Natural killer cell (primary cell): ENCODE results near the gene EFCAB13. TPM values are rescaled to one million over a fixed set of nuclear protein-coding genes. Genes with fewer than 3 reads are reported as not detected.

ENCODE experiments used
- ATAC-seq, 3 donors: fragments of 150-1000 bp in 2 of 3; fragments of 200-7000 bp in 1 of 3; cut with Tn5 transposase; 1 replicate in 1 of 3; 2 replicates in 2 of 3; pipeline ENCODE4 v1.10.0; 2021; ENCODE audit warnings: mild to moderate bottlenecking in 2 of 3, moderate library complexity in 2 of 3
- DNase-seq, 2 donors: peaks; one replicate each; pipeline versions ENCODE4 v3.0.0 to v3.0.0-alpha.2; 2013 to 2021; ENCODE audit warnings: mixed read lengths in 1 of 2
- H3K27ac ChIP-seq: one replicate; pipeline ENCODE4 v1.5.1; 2013; ENCODE audit warnings: mild to moderate bottlenecking, low read length
- H3K27me3 ChIP-seq: one replicate; pipeline ENCODE4 v1.6.1; 2013; ENCODE audit warnings: low read length; ENCODE audit not compliant: control insufficient read depth, insufficient read depth
- H3K36me3 ChIP-seq: one replicate; pipeline ENCODE4 v1.6.1; 2013; ENCODE audit warnings: low read length; ENCODE audit not compliant: control insufficient read depth, insufficient read depth
- H3K4me1 ChIP-seq: one replicate; pipeline ENCODE4 v1.6.1; 2013; ENCODE audit warnings: low read length; ENCODE audit not compliant: control insufficient read depth, insufficient read depth
- H3K4me3 ChIP-seq: one replicate; pipeline ENCODE4 v1.5.1; 2013; ENCODE audit warnings: low read length
- H3K9me3 ChIP-seq: one replicate; pipeline ENCODE4 v1.6.1; 2013; ENCODE audit warnings: low read length; ENCODE audit not compliant: control insufficient read depth, insufficient read depth
- H3K27ac Mint-ChIP-seq, 2 donors: one replicate each; pipeline ENCODE4 v1.8.0; 2022; ENCODE audit warnings: mild to moderate bottlenecking in 2 of 2, mixed read lengths in 2 of 2, moderate library complexity in 1 of 2
- H3K27me3 Mint-ChIP-seq, 2 donors: one replicate each; pipeline ENCODE4 v1.8.0; 2022; ENCODE audit warnings: low read depth in 2 of 2, mixed read lengths in 2 of 2
- H3K36me3 Mint-ChIP-seq: one replicate; pipeline ENCODE4 v1.8.0; 2022; ENCODE audit warnings: mixed read lengths
- H3K4me1 Mint-ChIP-seq, 2 donors: one replicate each; pipeline ENCODE4 v1.8.0; 2022; ENCODE audit warnings: mixed read lengths in 2 of 2
- H3K4me3 Mint-ChIP-seq: one replicate; pipeline ENCODE4 v1.8.0; 2022; ENCODE audit warnings: mild to moderate bottlenecking, moderate library complexity, mixed read lengths
- H3K9me3 Mint-ChIP-seq, 2 donors: one replicate each; pipeline ENCODE4 v1.8.0; 2022; ENCODE audit warnings: mixed read lengths in 2 of 2
- WGBS: methylation state at CpG from one replicate; pipeline ENCODE4 v1.1.7; 2013; ENCODE audit warnings: missing lambda C conversion rate; ENCODE audit not compliant: insufficient coverage; 5-methylcytosine and 5-hydroxymethylcytosine counted together
- intact Hi-C: fragments of 100-400 bp; cut with micrococcal nuclease; formaldehyde crosslinking; loops from one replicate; pipeline ENCODE4 v1.14.2; 2022
- total RNA-seq, 4 donors: library from RNA; stranded (reverse); fragments of 120-200 nt in 1 of 4; gene quantifications; one replicate each; pipeline versions ENCODE4 v1.2.3 to v1.2.4, GENCODE V29; 2013 to 2022
- TF ChIP-seq, protein P1 (sequence below): fragments of 200-600 bp; IDR thresholded peaks from one replicate; pipeline ENCODE4 v1.8.0; 2022; ENCODE audit warnings: antibody characterized with exemption

The EFCAB13 gene
- total RNA-seq, 3 donors from 2014 or later (not counting 1 experiment from before 2014, with no cell fraction given) = 2.4 to 11.9 (median 5.8) TPM

DNA sequence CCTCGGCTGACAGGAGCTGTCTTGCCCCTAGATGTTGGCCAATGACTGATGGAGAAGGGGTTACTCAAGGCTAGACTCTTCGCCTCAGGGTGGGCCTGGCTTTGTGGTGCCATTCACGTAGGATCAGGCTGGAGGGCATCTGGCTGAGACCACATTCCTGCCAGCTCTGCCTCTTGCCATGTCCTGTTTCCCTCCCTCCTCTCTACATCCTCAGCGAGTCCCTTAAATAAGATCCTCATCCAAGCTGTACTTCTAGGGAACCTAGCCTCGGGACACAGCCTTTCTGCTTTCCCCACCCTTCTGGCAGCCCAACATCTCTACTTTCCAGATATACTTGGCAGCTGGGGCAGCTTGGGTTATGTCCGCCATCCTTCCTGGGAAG, 27.9 kb upstream of the EFCAB13 start:
- H3K4me3 Mint-ChIP-seq = no peak overlapping the region
- H3K4me1 Mint-ChIP-seq = no peaks in the 10 kb centered on the region
- no peaks in the 10 kb centered on the region for H3K9me3 Mint-ChIP-seq
- DNase-seq (no peak), ATAC-seq (no peak)
- Histone ChIP-seq H3K4me3 (no peak overlapping the region), H3K4me1 (no peaks in the 10 kb centered on the region), H3K9me3 (no peaks in the 10 kb centered on the region), H3K36me3 (no peaks in the 10 kb centered on the region), H3K27ac (no peak overlapping the region), H3K27me3 (no peaks in the 10 kb centered on the region)
- no peaks in the 10 kb centered on the region for H3K36me3 Mint-ChIP-seq
- H3K27me3 Mint-ChIP-seq = peaks cover 0 to 2% of the 10 kb centered on the region in 2 donors
- intact Hi-C loops = no loop called here
- H3K27ac Mint-ChIP-seq = no peak overlapping the region
- 91% methylated on average over 6 of the region's 6 CpGs for WGBS
- TF ChIP-seq, protein P1, sequence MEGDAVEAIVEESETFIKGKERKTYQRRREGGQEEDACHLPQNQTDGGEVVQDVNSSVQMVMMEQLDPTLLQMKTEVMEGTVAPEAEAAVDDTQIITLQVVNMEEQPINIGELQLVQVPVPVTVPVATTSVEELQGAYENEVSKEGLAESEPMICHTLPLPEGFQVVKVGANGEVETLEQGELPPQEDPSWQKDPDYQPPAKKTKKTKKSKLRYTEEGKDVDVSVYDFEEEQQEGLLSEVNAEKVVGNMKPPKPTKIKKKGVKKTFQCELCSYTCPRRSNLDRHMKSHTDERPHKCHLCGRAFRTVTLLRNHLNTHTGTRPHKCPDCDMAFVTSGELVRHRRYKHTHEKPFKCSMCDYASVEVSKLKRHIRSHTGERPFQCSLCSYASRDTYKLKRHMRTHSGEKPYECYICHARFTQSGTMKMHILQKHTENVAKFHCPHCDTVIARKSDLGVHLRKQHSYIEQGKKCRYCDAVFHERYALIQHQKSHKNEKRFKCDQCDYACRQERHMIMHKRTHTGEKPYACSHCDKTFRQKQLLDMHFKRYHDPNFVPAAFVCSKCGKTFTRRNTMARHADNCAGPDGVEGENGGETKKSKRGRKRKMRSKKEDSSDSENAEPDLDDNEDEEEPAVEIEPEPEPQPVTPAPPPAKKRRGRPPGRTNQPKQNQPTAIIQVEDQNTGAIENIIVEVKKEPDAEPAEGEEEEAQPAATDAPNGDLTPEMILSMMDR = no peak

- Mint-ChIP-seq H3K4me1 (no peaks in the 10 kb centered on the region), H3K27ac (no peak overlapping the region), H3K36me3 (peaks cover 5% of the 10 kb centered on the region), H3K9me3 (peaks cover 3 to 4% of the 10 kb centered on the region in 2 donors), H3K27me3 (peaks cover 0 to 5% of the 10 kb centered on the region in 2 donors), H3K4me3 (no peak overlapping the region)
- Histone ChIP-seq H3K27ac (no peak overlapping the region), H3K9me3 (no peaks in the 10 kb centered on the region), H3K4me3 (no peak overlapping the region), H3K4me1 (no peaks in the 10 kb centered on the region), H3K36me3 (no peaks in the 10 kb centered on the region), H3K27me3 (no peaks in the 10 kb centered on the region)
- ATAC-seq (no peak), DNase-seq (no peak)
- WGBS = 91% methylated on average over 3 of the region's 4 CpGs
- intact Hi-C loops = no loop called here
- TF ChIP-seq, protein P1 = no peak
Observed at GRCh38 chr17:47297661-47298400, 25.9 kb upstream of the EFCAB13 start.

DNA sequence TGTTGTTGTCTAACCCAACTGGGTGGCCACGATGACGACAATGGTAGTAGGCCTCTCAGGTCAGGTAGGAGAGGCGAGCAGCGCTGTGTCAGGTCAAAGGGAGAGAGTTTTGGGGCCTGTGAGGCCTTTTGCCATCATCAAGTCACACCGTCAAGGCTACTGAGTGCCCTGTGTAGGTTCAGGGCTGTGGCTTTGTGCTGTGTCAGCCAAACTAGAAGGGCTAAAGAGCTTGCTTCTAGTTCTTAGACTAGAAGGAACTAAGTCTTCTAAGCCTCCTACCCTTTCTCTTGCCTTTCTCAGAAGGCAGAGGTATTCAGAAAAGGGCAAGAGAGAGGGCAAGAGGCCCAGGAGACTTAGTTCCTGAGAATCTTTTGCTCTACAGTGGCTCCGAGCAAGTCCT, 25.0 kb upstream of the EFCAB13 start:
- TF ChIP-seq, protein P1 = no peak
- 97% methylated on average over 6 of the region's 6 CpGs for WGBS
- H3K4me3 Mint-ChIP-seq = no peak overlapping the region
- DNase-seq (no peak), ATAC-seq (no peak)
- peaks cover 5% of the 10 kb centered on the region for H3K36me3 Mint-ChIP-seq
- H3K9me3 Mint-ChIP-seq = peaks cover 3 to 4% of the 10 kb centered on the region in 2 donors
- H3K27me3 ChIP-seq = no peaks in the 10 kb centered on the region
- no peak overlapping the region for H3K27ac Mint-ChIP-seq
- H3K27ac ChIP-seq = no peak overlapping the region
- no peaks in the 10 kb centered on the region for H3K9me3 ChIP-seq
- no peak overlapping the region for H3K4me3 ChIP-seq
- peaks cover 0 to 5% of the 10 kb centered on the region in 2 donors for H3K27me3 Mint-ChIP-seq
- H3K36me3 ChIP-seq = no peaks in the 10 kb centered on the region
- H3K4me1 Mint-ChIP-seq = no peaks in the 10 kb centered on the region
- H3K4me1 ChIP-seq = no peaks in the 10 kb centered on the region
- intact Hi-C loops = no loop called here
